ENCODE data around the gene DAPK1.

Gene DAPK1

DNA sequence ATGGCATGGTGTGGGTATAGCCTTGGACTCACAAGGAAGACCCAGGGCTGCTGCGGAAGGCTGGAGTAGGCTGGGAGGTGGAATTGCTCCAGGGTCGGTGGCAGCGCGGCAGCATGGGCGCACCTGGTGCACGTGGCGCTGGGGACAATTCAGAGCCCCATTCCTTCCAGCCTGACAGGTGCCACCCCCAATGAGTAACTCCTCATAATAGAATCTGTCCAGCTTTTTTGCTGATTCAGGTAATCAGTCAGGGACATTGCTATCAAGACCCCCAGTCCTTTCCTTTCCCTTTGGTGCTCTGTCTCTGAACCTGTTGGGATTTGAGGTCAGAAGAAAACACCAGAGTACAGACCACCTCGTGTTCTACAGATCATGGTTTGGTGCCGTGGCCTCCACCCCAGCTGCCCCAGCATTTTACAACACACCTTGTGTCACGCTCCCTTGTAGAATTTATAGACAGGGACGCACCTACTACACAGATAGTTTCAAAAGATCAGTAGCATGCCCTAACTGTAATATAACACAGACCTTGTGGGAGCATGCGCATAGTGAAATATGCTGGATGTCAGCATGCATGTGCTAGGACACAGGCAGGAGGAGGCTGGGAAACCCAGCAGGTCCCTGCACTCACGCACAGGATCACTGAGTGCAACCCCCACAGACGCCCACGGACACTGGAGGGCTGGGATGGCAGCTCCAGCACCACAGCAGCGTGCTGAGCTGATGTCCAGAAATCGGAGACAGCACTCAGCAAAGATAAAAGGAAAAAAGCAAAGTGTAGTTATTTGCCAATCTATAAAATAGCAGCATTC is 180.3 kb downstream of the DAPK1 start:
- ATAC-seq: no peak
- TF ChIP-seq TCF4 (CRISPR knock-in tag; IDR thresholded peaks at IDR 0.05; ENCODE audit: borderline replicate concordance) (no peak), SNAI2 (CRISPR knock-in tag; IDR thresholded peaks at IDR 0.05) (no peak), ESRRG (CRISPR knock-in tag; IDR thresholded peaks at IDR 0.05) (no peak), OSR1 (CRISPR knock-in tag; IDR thresholded peaks at IDR 0.05) (no peak), GLIS3 (CRISPR knock-in tag; IDR thresholded peaks at IDR 0.05) (no peak), CSDC2 (CRISPR knock-in tag; IDR thresholded peaks at IDR 0.05) (no peak), ARNTL (CRISPR knock-in tag; IDR thresholded peaks at IDR 0.05; ENCODE audit: borderline replicate concordance, low read depth) (no peak)
- TF ChIP-seq, protein P1, sequence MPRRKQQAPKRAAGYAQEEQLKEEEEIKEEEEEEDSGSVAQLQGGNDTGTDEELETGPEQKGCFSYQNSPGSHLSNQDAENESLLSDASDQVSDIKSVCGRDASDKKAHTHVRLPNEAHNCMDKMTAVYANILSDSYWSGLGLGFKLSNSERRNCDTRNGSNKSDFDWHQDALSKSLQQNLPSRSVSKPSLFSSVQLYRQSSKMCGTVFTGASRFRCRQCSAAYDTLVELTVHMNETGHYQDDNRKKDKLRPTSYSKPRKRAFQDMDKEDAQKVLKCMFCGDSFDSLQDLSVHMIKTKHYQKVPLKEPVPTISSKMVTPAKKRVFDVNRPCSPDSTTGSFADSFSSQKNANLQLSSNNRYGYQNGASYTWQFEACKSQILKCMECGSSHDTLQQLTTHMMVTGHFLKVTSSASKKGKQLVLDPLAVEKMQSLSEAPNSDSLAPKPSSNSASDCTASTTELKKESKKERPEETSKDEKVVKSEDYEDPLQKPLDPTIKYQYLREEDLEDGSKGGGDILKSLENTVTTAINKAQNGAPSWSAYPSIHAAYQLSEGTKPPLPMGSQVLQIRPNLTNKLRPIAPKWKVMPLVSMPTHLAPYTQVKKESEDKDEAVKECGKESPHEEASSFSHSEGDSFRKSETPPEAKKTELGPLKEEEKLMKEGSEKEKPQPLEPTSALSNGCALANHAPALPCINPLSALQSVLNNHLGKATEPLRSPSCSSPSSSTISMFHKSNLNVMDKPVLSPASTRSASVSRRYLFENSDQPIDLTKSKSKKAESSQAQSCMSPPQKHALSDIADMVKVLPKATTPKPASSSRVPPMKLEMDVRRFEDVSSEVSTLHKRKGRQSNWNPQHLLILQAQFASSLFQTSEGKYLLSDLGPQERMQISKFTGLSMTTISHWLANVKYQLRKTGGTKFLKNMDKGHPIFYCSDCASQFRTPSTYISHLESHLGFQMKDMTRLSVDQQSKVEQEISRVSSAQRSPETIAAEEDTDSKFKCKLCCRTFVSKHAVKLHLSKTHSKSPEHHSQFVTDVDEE (CRISPR knock-in tag; IDR thresholded peaks at IDR 0.05): no peak

DNA sequence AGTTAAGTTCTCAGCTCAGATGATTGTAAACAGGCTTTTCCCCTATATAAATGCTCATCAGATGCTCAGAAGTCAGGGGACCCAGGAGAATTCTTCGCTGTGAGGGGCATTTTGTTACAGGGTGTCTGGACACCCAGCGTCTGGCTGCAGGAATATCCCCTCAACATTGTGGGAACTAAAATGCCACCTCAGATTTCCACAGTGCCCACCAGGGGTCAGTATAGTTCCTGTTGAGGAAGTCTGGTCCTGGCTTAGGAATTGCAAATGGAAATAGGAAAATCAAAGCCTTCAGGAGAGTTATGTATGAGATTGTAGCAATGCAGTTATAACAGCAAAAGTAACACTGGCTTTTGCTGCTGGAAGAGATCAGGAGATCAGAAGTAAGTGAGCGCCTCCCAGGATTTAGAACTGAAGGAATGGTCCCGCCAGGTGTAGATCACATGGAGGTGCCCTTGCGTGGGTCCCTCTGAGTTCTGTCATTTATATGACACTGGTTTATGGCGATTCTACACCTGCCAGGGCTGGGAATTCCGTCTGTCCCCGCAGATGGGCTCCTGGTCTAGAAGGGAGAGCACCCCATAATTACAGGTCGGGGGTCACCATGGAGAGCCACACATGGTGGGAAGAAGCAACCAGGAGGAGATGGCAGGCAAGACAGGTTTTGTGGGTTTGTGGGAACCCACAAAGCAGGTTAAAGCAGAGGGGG is 181.1 kb downstream of the DAPK1 start:
- TF ChIP-seq CSDC2 (CRISPR knock-in tag; IDR thresholded peaks at IDR 0.05) (no peak), ARNTL (CRISPR knock-in tag; IDR thresholded peaks at IDR 0.05; ENCODE audit: borderline replicate concordance, low read depth) (no peak), OSR1 (CRISPR knock-in tag; IDR thresholded peaks at IDR 0.05) (no peak), ZNF70 (CRISPR knock-in tag; IDR thresholded peaks at IDR 0.05) (no peak), RARB (CRISPR knock-in tag; IDR thresholded peaks at IDR 0.05) (no peak), ZC3H10 (CRISPR knock-in tag; IDR thresholded peaks at IDR 0.05) (no peak)
- TF ChIP-seq, protein P2, sequence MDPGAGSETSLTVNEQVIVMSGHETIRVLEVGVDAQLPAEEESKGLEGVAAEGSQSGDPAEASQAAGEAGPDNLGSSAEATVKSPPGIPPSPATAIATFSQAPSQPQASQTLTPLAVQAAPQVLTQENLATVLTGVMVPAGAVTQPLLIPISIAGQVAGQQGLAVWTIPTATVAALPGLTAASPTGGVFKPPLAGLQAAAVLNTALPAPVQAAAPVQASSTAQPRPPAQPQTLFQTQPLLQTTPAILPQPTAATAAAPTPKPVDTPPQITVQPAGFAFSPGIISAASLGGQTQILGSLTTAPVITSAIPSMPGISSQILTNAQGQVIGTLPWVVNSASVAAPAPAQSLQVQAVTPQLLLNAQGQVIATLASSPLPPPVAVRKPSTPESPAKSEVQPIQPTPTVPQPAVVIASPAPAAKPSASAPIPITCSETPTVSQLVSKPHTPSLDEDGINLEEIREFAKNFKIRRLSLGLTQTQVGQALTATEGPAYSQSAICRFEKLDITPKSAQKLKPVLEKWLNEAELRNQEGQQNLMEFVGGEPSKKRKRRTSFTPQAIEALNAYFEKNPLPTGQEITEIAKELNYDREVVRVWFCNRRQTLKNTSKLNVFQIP (CRISPR knock-in tag; IDR thresholded peaks at IDR 0.05; ENCODE audit: borderline replicate concordance, low read depth): no peak
- peak; percentile 88 for ATAC-seq

DNA sequence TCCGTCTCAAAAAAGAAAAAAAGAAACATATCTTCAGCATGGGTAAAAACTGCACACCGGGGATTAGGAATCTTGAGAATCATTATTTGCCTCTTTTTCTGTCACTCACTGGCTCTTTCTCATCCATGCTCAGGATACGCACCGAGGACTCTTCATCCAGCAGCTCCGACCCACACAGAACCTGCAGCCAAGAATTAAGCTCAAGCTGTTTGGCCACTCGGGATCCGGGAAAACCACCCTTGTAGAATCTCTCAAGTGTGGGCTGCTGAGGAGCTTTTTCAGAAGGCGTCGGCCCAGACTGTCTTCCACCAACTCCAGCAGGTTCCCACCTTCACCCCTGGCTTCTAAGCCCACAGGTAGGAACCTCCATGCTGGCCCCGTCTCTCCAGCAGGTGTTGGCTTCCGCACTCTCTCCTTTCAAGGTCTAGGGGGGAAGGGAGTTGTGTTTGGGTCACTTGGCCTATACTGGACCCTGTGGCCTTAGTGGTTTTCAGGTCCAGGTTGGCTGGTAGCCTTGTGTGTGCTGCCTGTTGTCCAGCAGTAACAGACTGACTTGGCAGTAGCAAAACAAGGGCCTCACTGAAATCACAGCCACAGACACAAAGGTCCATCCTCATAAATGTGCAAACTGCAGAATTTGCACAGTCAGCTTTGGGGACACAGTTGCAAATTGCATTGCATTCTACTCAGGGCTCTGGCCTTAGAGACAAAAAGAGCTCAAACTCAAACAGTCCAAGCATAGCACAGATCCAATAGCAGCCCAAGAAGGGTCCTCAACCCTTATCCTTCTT is 183.8 kb downstream of the DAPK1 start:
- no peak for ATAC-seq
- no peak for TF ChIP-seq GLIS3 (CRISPR knock-in tag; IDR thresholded peaks at IDR 0.05)
- TF ChIP-seq ZNF8 (CRISPR knock-in tag; IDR thresholded peaks at IDR 0.05): no peak
- TF ChIP-seq, protein P3, sequence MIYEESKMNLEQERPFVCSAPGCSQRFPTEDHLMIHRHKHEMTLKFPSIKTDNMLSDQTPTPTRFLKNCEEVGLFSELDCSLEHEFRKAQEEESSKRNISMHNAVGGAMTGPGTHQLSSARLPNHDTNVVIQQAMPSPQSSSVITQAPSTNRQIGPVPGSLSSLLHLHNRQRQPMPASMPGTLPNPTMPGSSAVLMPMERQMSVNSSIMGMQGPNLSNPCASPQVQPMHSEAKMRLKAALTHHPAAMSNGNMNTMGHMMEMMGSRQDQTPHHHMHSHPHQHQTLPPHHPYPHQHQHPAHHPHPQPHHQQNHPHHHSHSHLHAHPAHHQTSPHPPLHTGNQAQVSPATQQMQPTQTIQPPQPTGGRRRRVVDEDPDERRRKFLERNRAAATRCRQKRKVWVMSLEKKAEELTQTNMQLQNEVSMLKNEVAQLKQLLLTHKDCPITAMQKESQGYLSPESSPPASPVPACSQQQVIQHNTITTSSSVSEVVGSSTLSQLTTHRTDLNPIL (CRISPR knock-in tag; IDR thresholded peaks at IDR 0.05; ENCODE audit: low read depth): no peak
- TF ChIP-seq, protein P1 (CRISPR knock-in tag; IDR thresholded peaks at IDR 0.05): no peak
- TF ChIP-seq TCF4 (CRISPR knock-in tag; IDR thresholded peaks at IDR 0.05; ENCODE audit: borderline replicate concordance): no peak
- no peak for TF ChIP-seq SNAI2 (CRISPR knock-in tag; IDR thresholded peaks at IDR 0.05)
- no peak for TF ChIP-seq ZFP3 (CRISPR knock-in tag; IDR thresholded peaks at IDR 0.05)
- no peak for TF ChIP-seq ISL1 (CRISPR knock-in tag; IDR thresholded peaks at IDR 0.05)

All from SK-N-SH treated with all-trans-retinoic acid at 6 μM for 48 hours (cell line).